Right lobe of liver (tissue), 6 donors: ENCODE results near the gene SYNGR1. TPM values are rescaled to one million over a fixed set of nuclear protein-coding genes. Genes with fewer than 3 reads are reported as not detected.
A peak's percentile ranks its signal among the peaks of the same experiment; 100 is the strongest.

Source experiments
- ATAC-seq, 4 donors: fragments of 200-7000 bp; cut with Tn5 transposase; one replicate each; pipeline ENCODE4 v1.9.1; 2020; ENCODE audit warnings: mild to moderate bottlenecking in 4 of 4, moderate library complexity in 4 of 4
- DNase-seq, 3 donors: peaks; one replicate each; pipeline ENCODE4 v3.0.0-alpha.2; 2020
- H3K27ac ChIP-seq, 3 donors: fragments of 200-600 bp; one replicate each; pipeline ENCODE4 v1.8.0; 2022
- H3K27me3 ChIP-seq, 2 donors: fragments of 200-600 bp; one replicate each; pipeline ENCODE4 v1.8.0; 2022
- H3K36me3 ChIP-seq, 4 donors: fragments of 200-600 bp; sonication (generic) in 1 of 4; one replicate each; pipeline versions ENCODE4 v1.5.1 to v1.8.0; 2017 to 2022; ENCODE audit warnings: control low read depth in 1 of 4
- H3K4me1 ChIP-seq, 4 donors: fragments of 200-600 bp; sonication (generic) in 1 of 4; one replicate each; pipeline versions ENCODE4 v1.5.1 to v1.8.0; 2017 to 2022; ENCODE audit warnings: control low read depth in 1 of 4
- H3K4me3 ChIP-seq, 3 donors: fragments of 200-600 bp; one replicate each; pipeline ENCODE4 v1.8.0; 2022
- H3K9me3 ChIP-seq, 4 donors: fragments of 200-600 bp; sonication (generic) in 1 of 4; one replicate each; pipeline versions ENCODE4 v1.5.1 to v1.8.0; 2017 to 2022; ENCODE audit warnings: control low read depth in 1 of 4
- POLR2A ChIP-seq: fragments of 450-650 bp; IDR thresholded peaks from one replicate; pipeline ENCODE4 v1.6.1; 2017; ENCODE audit warnings: antibody characterized with exemption, mild to moderate bottlenecking
- WGBS: methylation state at CpG from one replicate; pipeline ENCODE4 v1.1.6; 2018; ENCODE audit warnings: low coverage, low lambda C conversion rate; ENCODE audit not compliant: insufficient coverage; ENCODE audit errors: missing lambda C conversion rate; 5-methylcytosine and 5-hydroxymethylcytosine counted together
- intact Hi-C, 2 donors: fragments of 100-400 bp; cut with DNase I; formaldehyde crosslinking; loops; one replicate each; pipeline versions ENCODE4 v1.11.2 to v1.14.1; 2022
- total RNA-seq, 6 experiments: library from RNA; depleted of rRNA in 2 of 6; stranded (reverse); fragments of >200 nt in 2 of 6; fragmentation: NEBNext Ultra II Directional in 3 of 6; extraction: Animal tissue kit (Norgen Biotek cat#: 25700) in 3 of 6; gene quantifications; one replicate each; pipeline versions ENCODE4 v1.1.0 to v1.2.4, GENCODE V29; 2016 to 2023
- TF ChIP-seq, protein P1 (sequence below), 4 donors: fragments of 200-600 bp in 3 of 4; fragments of 450-650 bp in 1 of 4; IDR thresholded peaks; one replicate each; pipeline versions ENCODE4 v1.5.1 to v1.8.0; 2016 to 2022; ENCODE audit warnings: antibody characterized with exemption in 4 of 4, mild to moderate bottlenecking in 2 of 4
- donor health status: DM: no; HTN: yes; CAD: no.
- donor health status: DM: no; HTN: no; CAD: no.
- donor health status: DM: no; HTN: no; CAD: no.
- donor health status: DM: no; HTN: yes; CAD: no.
- donor health status: DM: no; HTN: yes; CAD: no.

Gene SYNGR1
- total RNA-seq, 6 experiments from 2014 or later, result 0.74 to 3.2 (median 2.2) TPM

GRCh38 chr22:39429916-39430575, 80.3 kb downstream of the SYNGR1 start:
- intact Hi-C loops, result no loop called here
- no peaks in the 10 kb centered on the region for H3K27me3 ChIP-seq
- no peaks in the 10 kb centered on the region for H3K4me1 ChIP-seq
- no peaks in the 10 kb centered on the region for H3K9me3 ChIP-seq
- peaks cover 0 to 46% (median 18%) of the 10 kb centered on the region in 4 donors for H3K36me3 ChIP-seq
- WGBS, result 100% methylated on average over 2 of the region's 27 CpGs
- no peak overlapping the region for H3K4me3 ChIP-seq
- peak in 1 of 3 donors; percentile 43 for DNase-seq
- no peak overlapping the region for H3K27ac ChIP-seq
- TF ChIP-seq POLR2A, result no peak
- TF ChIP-seq, protein P1, sequence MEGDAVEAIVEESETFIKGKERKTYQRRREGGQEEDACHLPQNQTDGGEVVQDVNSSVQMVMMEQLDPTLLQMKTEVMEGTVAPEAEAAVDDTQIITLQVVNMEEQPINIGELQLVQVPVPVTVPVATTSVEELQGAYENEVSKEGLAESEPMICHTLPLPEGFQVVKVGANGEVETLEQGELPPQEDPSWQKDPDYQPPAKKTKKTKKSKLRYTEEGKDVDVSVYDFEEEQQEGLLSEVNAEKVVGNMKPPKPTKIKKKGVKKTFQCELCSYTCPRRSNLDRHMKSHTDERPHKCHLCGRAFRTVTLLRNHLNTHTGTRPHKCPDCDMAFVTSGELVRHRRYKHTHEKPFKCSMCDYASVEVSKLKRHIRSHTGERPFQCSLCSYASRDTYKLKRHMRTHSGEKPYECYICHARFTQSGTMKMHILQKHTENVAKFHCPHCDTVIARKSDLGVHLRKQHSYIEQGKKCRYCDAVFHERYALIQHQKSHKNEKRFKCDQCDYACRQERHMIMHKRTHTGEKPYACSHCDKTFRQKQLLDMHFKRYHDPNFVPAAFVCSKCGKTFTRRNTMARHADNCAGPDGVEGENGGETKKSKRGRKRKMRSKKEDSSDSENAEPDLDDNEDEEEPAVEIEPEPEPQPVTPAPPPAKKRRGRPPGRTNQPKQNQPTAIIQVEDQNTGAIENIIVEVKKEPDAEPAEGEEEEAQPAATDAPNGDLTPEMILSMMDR (IDR thresholded peaks at IDR 0.05), result no peak
- no peak for ATAC-seq

GRCh38 chr22:39430576-39431150, 80.9 kb downstream of the SYNGR1 start:
- Histone ChIP-seq H3K27me3 (no peaks in the 10 kb centered on the region), H3K4me3 (no peak overlapping the region), H3K36me3 (peaks cover 0 to 46% (median 18%) of the 10 kb centered on the region in 4 donors), H3K9me3 (no peaks in the 10 kb centered on the region), H3K4me1 (no peaks in the 10 kb centered on the region), H3K27ac (peak overlapping the region in 1 of 3 donors; percentile 48)
- TF ChIP-seq POLR2A, result no peak
- TF ChIP-seq, protein P1 (IDR thresholded peaks at IDR 0.05), result no peak
- WGBS, result 33% methylated on average over 3 of the region's 10 CpGs
- ATAC-seq, result no peak
- no peak for DNase-seq
- intact Hi-C loops, result no loop called here

DNA sequence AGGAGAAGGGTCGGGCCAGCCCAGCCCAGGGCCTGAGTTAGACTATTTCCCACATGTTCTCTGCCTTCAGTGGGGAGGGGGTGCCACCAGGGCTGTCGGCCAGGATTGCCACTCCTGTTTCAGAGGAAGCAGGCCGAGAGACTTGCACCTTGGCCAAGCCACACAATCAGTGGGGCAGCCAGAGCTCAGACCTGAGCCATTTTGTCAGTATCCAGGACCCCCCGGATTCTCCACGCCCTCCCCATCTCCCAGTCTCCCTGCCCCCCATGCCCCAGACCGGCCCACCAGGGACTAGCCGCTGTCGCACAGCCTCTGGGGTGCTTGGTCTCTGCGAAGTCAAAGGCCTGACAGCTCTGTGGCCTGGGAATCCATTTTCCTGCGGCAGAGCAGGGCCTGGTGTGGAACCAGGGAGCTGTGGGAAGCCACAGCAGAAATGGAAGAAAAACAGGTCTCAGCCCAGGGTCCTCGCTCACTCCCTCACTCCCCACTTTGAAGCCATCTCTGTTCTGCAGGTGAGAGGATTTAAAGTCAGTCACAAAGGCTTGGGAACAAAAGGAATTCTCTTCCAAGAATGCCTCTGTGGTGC, 81.5 kb downstream of the SYNGR1 start:
- ATAC-seq (no peak), DNase-seq (no peak)
- 59% methylated on average over 3 of the region's 11 CpGs for WGBS
- Histone ChIP-seq H3K4me3 (no peak overlapping the region), H3K27ac (peak overlapping the region in 1 of 3 donors; percentile 48), H3K9me3 (no peaks in the 10 kb centered on the region), H3K4me1 (no peaks in the 10 kb centered on the region), H3K27me3 (no peaks in the 10 kb centered on the region), H3K36me3 (peaks cover 0 to 46% (median 18%) of the 10 kb centered on the region in 4 donors)
- no peak for TF ChIP-seq POLR2A
- TF ChIP-seq, protein P1 (IDR thresholded peaks at IDR 0.05), result no peak
- intact Hi-C loops, result no loop called here

GRCh38 chr22:39431821-39432251, 82.0 kb downstream of the SYNGR1 start:
- H3K27ac ChIP-seq, result peak overlapping the region in 2 of 3 donors; percentile 33 to 48
- peaks cover 0 to 42% (median 15%) of the 10 kb centered on the region in 4 donors for H3K36me3 ChIP-seq
- no peaks in the 10 kb centered on the region for H3K9me3 ChIP-seq
- ATAC-seq (peak; percentile 7 to 52 (median 22)), DNase-seq (peak in 1 of 3 donors; percentile 49)
- intact Hi-C loops, result no loop called here
- H3K27me3 ChIP-seq, result no peaks in the 10 kb centered on the region
- H3K4me1 ChIP-seq, result no peaks in the 10 kb centered on the region
- TF ChIP-seq, protein P1 (IDR thresholded peaks at IDR 0.05), result no peak
- no peak for TF ChIP-seq POLR2A
- no peak overlapping the region for H3K4me3 ChIP-seq
- 44% methylated on average over 3 of the region's 8 CpGs for WGBS
